ENCODE measurements around the gene RNF113A.

RNF113A gene

GRCh38 chrX:119885554-119886428 lies 14.3 kb upstream of the RNF113A start:
- H3K27me3 ChIP-seq (ENCODE audit: insufficient read depth, low read length): no peaks in the 10 kb centered on the region
- H3K9me3 ChIP-seq (ENCODE audit: insufficient read depth, low read depth, low read length): no peaks in the 10 kb centered on the region
- H3K4me3 ChIP-seq (ENCODE audit: low read length): no peak overlapping the region
- H3K4me1 ChIP-seq (ENCODE audit: insufficient read depth, low read length): no peaks in the 10 kb centered on the region
- no peak overlapping the region for H3K9ac ChIP-seq (ENCODE audit: low read depth, low read length)
- no peak overlapping the region for H3K27ac ChIP-seq (ENCODE audit: low read length)
- H3K36me3 ChIP-seq (ENCODE audit: insufficient read depth, low read depth, low read length): no peaks in the 10 kb centered on the region

GRCh38 chrX:119880552-119881437 lies 9.3 kb upstream of the RNF113A start:
- H3K4me3 ChIP-seq (ENCODE audit: low read length): no peak overlapping the region
- H3K27ac ChIP-seq (ENCODE audit: low read length): no peak overlapping the region
- no peaks in the 10 kb centered on the region for H3K27me3 ChIP-seq (ENCODE audit: insufficient read depth, low read length)
- no peaks in the 10 kb centered on the region for H3K9me3 ChIP-seq (ENCODE audit: insufficient read depth, low read depth, low read length)
- no peaks in the 10 kb centered on the region for H3K4me1 ChIP-seq (ENCODE audit: insufficient read depth, low read length)
- H3K9ac ChIP-seq (ENCODE audit: low read depth, low read length): no peak overlapping the region
- peaks cover 11% of the 10 kb centered on the region; the same call in 1 of the 2 replicates for H3K36me3 ChIP-seq (ENCODE audit: insufficient read depth, low read depth, low read length)

- no peak overlapping the region for H3K27ac ChIP-seq (ENCODE audit: low read length)
- no peaks in the 10 kb centered on the region for H3K27me3 ChIP-seq (ENCODE audit: insufficient read depth, low read length)
- H3K9ac ChIP-seq (ENCODE audit: low read depth, low read length): no peak overlapping the region
- H3K4me1 ChIP-seq (ENCODE audit: insufficient read depth, low read length): no peaks in the 10 kb centered on the region
- H3K9me3 ChIP-seq (ENCODE audit: insufficient read depth, low read depth, low read length): no peaks in the 10 kb centered on the region
- peaks cover 11% of the 10 kb centered on the region; the same call in 1 of the 2 replicates for H3K36me3 ChIP-seq (ENCODE audit: insufficient read depth, low read depth, low read length)
- no peak overlapping the region for H3K4me3 ChIP-seq (ENCODE audit: low read length)
These were observed 8.5 kb upstream of the RNF113A start for GRCh38 chrX:119880076-119880475.

- no peak overlapping the region for H3K9ac ChIP-seq (ENCODE audit: low read depth, low read length)
- H3K27ac ChIP-seq (ENCODE audit: low read length): no peak overlapping the region
- no peaks in the 10 kb centered on the region for H3K27me3 ChIP-seq (ENCODE audit: insufficient read depth, low read length)
- H3K4me3 ChIP-seq (ENCODE audit: low read length): no peak overlapping the region
- H3K9me3 ChIP-seq (ENCODE audit: insufficient read depth, low read depth, low read length): no peaks in the 10 kb centered on the region
- H3K4me1 ChIP-seq (ENCODE audit: insufficient read depth, low read length): no peaks in the 10 kb centered on the region
- H3K36me3 ChIP-seq (ENCODE audit: insufficient read depth, low read depth, low read length): peaks cover 15% of the 10 kb centered on the region; the same call in 1 of the 2 replicates
These were observed 7.2 kb upstream of the RNF113A start for GRCh38 chrX:119878740-119879139.

GRCh38 chrX:119871245-119871598 lies 311 bp downstream of the RNF113A start:
- Histone ChIP-seq H3K27ac (ENCODE audit: low read length) (no peak overlapping the region), H3K27me3 (ENCODE audit: insufficient read depth, low read length) (no peaks in the 10 kb centered on the region; the same call in 1 of the 2 replicates), H3K9ac (ENCODE audit: low read depth, low read length) (peak overlapping the region; percentile 89; the same call in 1 of the 2 replicates), H3K4me3 (ENCODE audit: low read length) (peak overlapping the region; percentile 83), H3K36me3 (ENCODE audit: insufficient read depth, low read depth, low read length) (peaks cover 6% of the 10 kb centered on the region; the same call in 1 of the 2 replicates), H3K9me3 (ENCODE audit: insufficient read depth, low read depth, low read length) (no peaks in the 10 kb centered on the region), H3K4me1 (ENCODE audit: insufficient read depth, low read length) (no peaks in the 10 kb centered on the region)

- peaks cover 3% of the 10 kb centered on the region; the same call in 1 of the 2 replicates for H3K36me3 ChIP-seq (ENCODE audit: insufficient read depth, low read depth, low read length)
- peak overlapping the region; percentile 83 for H3K4me3 ChIP-seq (ENCODE audit: low read length)
- no peaks in the 10 kb centered on the region for H3K9me3 ChIP-seq (ENCODE audit: insufficient read depth, low read depth, low read length)
- peak overlapping the region; percentile 89; the same call in 1 of the 2 replicates for H3K9ac ChIP-seq (ENCODE audit: low read depth, low read length)
- no peak overlapping the region for H3K27ac ChIP-seq (ENCODE audit: low read length)
- H3K27me3 ChIP-seq (ENCODE audit: insufficient read depth, low read length): no peaks in the 10 kb centered on the region; the same call in 1 of the 2 replicates
- no peaks in the 10 kb centered on the region for H3K4me1 ChIP-seq (ENCODE audit: insufficient read depth, low read length)
These were observed 854 bp downstream of the RNF113A start for GRCh38 chrX:119870626-119871131.

GRCh38 chrX:119853444-119853843 lies 18.1 kb downstream of the RNF113A start:
- H3K36me3 ChIP-seq (ENCODE audit: insufficient read depth, low read depth, low read length): peaks cover 28% of the 10 kb centered on the region
- H3K27ac ChIP-seq (ENCODE audit: low read length): no peak overlapping the region
- H3K4me3 ChIP-seq (ENCODE audit: low read length): peak overlapping the region; percentile 56
- H3K9ac ChIP-seq (ENCODE audit: low read depth, low read length): peak overlapping the region; percentile 74; the same call in 1 of the 2 replicates
- no peaks in the 10 kb centered on the region; the same call in 1 of the 2 replicates for H3K4me1 ChIP-seq (ENCODE audit: insufficient read depth, low read length)
- H3K9me3 ChIP-seq (ENCODE audit: insufficient read depth, low read depth, low read length): no peaks in the 10 kb centered on the region
- no peaks in the 10 kb centered on the region for H3K27me3 ChIP-seq (ENCODE audit: insufficient read depth, low read length)

GRCh38 chrX:119852382-119853353 lies 18.9 kb downstream of the RNF113A start, which contains the start of gene UPF3B:
Gene UPF3B, minus strand, starts transcription at chrX:119852963. Its CDS starts 35 bp downstream, at chrX:119852928.
- Histone ChIP-seq H3K9ac (ENCODE audit: low read depth, low read length) (peak within 1 kb of the TSS; percentile 97), H3K4me1 (ENCODE audit: insufficient read depth, low read length) (no peaks in the 10 kb centered on the region; the same call in 1 of the 2 replicates), H3K27ac (ENCODE audit: low read length) (peak within 1 kb of the TSS; percentile 48), H3K27me3 (ENCODE audit: insufficient read depth, low read length) (no peaks in the 10 kb centered on the region), H3K36me3 (ENCODE audit: insufficient read depth, low read depth, low read length) (peaks cover 34% of the 10 kb centered on the region), H3K9me3 (ENCODE audit: insufficient read depth, low read depth, low read length) (no peaks in the 10 kb centered on the region), H3K4me3 (ENCODE audit: low read length) (peak within 1 kb of the TSS; percentile 96)

GRCh38 chrX:119833905-119834304 lies 37.6 kb downstream of the RNF113A start:
- no peaks in the 10 kb centered on the region for H3K27me3 ChIP-seq (ENCODE audit: insufficient read depth, low read length)
- no peak overlapping the region for H3K27ac ChIP-seq (ENCODE audit: low read length)
- no peaks in the 10 kb centered on the region for H3K4me1 ChIP-seq (ENCODE audit: insufficient read depth, low read length)
- no peak overlapping the region for H3K4me3 ChIP-seq (ENCODE audit: low read length)
- H3K36me3 ChIP-seq (ENCODE audit: insufficient read depth, low read depth, low read length): peaks cover 84% of the 10 kb centered on the region
- H3K9me3 ChIP-seq (ENCODE audit: insufficient read depth, low read depth, low read length): no peaks in the 10 kb centered on the region
- no peak overlapping the region for H3K9ac ChIP-seq (ENCODE audit: low read depth, low read length)

GRCh38 chrX:119828446-119828845 lies 43.1 kb downstream of the RNF113A start:
- no peak overlapping the region for H3K4me3 ChIP-seq (ENCODE audit: low read length)
- H3K27me3 ChIP-seq (ENCODE audit: insufficient read depth, low read length): no peaks in the 10 kb centered on the region
- peaks cover 37% of the 10 kb centered on the region for H3K36me3 ChIP-seq (ENCODE audit: insufficient read depth, low read depth, low read length)
- H3K9ac ChIP-seq (ENCODE audit: low read depth, low read length): no peak overlapping the region
- H3K9me3 ChIP-seq (ENCODE audit: insufficient read depth, low read depth, low read length): no peaks in the 10 kb centered on the region
- no peaks in the 10 kb centered on the region for H3K4me1 ChIP-seq (ENCODE audit: insufficient read depth, low read length)
- H3K27ac ChIP-seq (ENCODE audit: low read length): no peak overlapping the region

Measured in iPS-20b (cell line).